HG02763 (cell line): ENCODE data around the gene APBB2.
A peak's percentile ranks its signal among the peaks of the same experiment; 100 is the strongest.

Experiments
- ATAC-seq: cut with Tn5 transposase; IDR thresholded peaks from one replicate; pipeline ENCODE4 v1.9.1; 2021; ENCODE audit warnings: mild to moderate bottlenecking, moderate library complexity; ENCODE audit not compliant: unreplicated experiment

Gene APBB2

DNA sequence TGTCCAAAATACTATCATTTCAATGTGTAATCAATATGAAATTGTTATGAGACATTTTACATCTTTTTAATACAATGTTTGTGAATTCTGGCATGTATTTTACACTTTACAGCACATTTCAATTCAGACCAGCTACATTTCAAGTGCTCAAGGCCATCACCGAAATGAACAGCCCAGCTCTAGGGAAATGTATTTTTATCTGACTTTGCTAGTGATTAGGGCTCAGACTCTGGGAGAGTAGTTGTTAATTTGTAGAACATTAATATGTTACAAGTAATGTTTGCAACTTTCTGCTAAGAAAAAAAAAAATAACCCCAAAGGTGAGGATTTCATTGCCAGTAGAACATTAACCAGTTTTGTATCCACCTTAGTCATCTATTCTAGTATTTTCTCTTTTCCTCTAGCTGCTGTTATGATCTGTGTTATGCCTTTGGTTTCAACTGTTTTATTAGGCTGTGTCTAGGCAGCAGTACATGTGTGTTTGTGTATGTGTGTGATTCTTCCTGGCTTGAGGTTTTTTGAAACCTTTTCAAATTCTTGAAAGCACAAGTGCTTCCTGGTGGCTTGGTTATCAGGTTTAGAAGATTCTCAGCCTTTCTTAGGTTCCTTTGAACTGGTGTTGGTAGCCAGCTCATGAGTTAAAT, 338.7 kb downstream of the APBB2 start:
- ATAC-seq: no peak

DNA sequence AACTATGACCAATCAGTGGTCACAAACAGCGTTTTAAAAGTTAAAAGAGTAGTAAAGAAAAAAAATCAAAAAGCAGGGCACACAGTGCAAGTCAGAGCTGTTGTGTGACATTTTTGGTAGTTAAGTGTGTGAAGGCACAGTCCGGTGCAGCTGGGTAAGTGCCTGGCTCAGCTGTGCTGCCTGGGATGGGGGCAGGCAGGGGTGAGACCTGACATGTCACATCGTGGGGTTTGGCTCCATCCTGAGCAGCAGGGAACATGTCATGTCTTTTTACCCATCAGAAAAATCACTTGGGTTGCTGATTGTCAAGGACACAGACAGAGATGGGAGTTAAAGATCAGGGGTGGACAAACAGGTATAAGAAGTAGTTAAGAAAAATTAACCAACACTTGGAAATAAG, 339.4 kb downstream of the APBB2 start:
- no peak for ATAC-seq

DNA sequence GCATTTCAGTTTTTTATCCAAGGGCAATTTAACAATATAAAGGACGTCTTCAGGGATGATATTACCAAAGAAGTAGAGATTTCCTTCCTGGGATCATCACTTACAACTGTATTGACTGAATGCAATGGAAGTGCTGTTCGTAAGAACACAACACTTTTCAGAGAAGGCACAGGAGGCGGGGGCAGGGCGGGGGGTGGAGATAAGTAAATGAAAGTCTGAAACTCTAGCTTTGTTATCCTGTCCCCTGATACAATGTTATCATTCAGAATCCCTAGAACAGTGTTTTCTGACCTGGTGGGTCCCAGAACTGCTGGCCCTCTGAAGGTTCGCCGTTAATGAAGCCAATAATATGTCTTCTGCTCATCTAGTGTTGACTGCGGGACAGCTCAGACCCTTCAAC, 340.0 kb downstream of the APBB2 start:
- ATAC-seq: no peak

DNA sequence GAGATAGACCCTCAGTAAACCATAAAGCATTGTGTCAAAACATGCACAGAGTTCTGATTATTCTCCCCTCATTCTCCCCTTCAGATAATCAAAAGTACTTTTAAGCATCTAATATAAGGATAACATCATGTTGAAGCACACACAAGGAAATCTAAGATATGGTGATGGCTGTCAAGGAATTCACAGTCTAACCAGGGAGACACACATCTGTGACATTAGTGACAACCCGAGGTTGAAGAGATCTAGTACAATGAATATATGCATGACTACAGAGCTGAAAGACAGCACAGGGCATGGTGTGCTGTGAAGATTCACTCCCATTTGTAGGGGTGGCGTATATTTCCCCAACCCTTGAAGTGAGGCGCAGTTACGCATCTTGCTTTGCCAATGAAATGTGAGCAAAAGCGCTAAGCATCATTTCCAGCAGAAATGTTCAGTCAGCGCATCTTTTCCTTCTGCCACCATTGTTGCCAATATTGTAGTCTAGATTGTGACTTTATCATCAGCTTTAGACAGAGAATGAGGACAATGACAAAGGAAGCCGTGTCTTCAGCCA, 342.6 kb downstream of the APBB2 start:
- ATAC-seq: no peak

DNA sequence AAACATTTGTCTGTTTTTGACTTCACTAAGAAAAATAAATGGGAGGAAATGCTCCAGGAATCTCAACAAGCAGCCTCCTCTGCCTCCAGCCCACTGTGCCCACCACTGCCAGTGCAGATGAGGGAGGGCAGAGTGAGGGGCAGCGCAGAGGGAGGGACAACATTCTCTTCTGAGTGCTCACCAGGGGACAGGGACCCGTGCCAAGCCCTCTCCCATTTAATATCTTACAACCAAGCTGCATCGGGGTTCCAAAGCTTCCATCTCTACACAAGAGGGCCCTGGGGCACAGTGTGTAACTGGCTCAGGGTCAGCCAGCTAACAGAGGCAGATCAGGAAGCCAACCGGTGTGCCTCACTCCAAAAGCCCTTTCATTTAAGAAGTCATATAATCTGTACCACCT, 344.2 kb downstream of the APBB2 start:
- no peak for ATAC-seq

DNA sequence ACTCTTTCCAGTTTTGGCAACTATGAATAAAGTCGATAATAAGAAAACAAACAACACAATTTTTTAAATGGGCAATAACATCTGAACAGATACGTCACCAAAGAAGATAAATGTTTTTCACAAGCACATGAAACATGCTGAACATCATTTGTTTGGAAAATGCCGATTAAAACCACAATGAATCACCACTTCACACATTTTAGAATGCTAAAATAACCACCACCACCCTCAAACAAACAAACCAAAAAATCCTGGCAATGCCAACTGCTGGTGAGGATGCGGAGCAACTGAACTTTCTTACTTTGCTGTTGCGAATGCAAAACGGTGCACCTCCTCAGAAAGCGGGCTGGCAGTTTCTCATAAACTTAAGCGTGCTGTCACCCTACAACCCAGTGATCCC, 348.6 kb downstream of the APBB2 start:
- ATAC-seq: no peak

DNA sequence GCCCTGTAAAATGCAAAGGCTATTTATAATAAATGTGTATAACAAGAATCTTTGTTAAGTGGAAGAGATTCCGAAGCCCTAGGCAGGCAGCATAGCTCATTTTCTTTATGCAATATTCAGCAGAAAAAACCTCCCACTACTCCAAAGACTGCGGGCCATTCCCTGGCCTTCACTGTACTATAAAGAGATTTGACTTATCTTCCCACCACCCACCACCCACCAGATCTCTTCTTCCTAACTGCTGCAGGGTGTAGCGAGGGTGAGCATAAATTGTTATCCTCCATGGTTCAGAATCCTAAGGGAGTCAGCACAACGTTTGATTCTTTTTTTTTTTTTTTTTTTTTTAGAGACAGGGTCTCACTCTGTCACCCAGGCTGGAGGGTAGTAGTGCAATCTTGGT, 349.8 kb downstream of the APBB2 start:
- ATAC-seq: no peak

DNA sequence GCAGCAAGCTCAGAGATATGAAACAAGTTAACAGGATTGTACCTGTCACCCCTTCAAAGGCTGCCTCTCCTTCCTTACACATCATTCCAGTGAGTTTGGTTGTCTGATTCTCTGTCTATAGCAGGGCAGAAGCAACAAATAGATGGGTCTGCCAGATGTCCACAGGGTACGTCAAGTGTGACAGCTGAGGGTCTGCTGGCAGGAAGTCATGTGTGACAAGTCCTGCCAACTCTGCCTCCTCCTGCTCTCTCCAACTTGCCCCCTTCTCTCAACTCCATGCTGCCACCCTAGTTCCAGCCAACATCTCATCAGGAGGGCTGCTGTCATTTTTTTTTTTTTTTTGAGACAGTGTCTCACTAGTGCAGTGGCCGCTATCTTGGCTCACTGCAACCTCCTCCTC, 355.4 kb downstream of the APBB2 start:
- ATAC-seq: no peak

DNA sequence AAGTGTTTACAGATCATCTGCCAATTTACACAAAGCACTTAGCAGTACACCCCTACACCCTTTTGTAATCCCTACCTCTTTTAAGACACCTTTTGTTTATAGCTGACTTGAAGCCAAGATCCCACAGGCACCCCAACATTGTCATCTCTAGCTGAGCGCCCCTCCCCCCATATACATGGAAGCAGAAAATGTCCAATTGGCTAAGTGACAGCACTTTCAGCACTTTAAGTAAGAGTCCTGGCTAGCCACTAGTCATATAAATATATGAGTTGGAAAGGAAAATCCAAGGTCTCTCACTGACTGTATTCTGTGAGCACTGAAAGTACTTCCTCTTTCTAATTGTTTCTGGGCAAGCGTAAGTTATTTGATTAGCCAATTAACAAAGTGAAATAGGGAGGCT, 356.4 kb downstream of the APBB2 start:
- no peak for ATAC-seq

DNA sequence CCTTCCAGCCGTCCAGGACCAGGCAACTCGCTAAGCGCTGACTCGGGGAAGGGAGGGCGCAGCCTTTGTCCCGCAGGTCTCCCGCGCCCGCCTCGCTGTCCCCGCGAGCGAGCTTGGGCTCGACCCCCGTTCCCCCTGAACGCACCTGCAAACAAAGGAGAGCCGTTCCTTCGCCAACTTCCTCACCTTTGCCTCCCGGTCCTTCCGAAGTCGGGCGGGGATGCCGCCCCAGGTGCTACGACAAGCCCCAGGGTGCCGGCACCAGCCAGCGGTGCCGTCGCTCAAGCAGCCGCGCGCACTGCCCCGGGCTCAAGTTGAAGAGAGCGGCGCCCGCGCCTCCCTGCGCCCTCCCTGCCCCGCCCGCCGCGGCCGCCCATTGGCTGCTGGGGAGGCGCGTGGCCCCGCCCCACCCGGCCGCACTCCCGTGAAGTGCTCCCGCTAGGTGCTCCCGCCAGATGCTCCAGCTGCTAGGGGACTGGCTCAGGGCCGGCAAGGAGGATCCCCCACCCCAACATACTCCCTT, 357.4 kb downstream of the APBB2 start:
- peak; percentile 86 for ATAC-seq

DNA sequence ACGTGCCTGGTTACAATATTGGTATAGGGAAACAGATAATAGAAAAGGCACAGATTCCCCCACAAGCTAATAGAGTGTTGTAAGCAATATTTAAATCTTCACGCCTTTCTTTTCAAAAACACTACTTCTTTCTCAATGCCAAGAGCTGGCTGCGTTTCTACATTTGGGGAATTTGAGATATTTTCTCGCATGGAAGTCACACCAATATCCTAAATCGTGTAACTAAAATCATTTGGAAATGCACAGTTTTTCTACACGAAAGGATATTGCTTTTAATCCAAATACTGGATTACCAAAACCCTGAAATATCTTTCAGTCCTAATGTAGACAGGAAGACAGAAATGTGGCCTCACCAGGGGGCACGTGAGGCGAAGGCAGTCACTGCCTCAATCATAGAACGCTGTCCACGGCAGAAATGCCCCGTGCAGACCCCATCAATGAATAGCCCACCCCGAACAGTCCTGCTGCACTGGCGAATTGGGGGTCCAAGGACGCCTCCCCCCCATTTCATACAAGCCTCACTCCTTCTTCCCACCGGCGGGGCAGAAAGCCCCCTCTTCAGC, 358.0 kb downstream of the APBB2 start:
- ATAC-seq: no peak

DNA sequence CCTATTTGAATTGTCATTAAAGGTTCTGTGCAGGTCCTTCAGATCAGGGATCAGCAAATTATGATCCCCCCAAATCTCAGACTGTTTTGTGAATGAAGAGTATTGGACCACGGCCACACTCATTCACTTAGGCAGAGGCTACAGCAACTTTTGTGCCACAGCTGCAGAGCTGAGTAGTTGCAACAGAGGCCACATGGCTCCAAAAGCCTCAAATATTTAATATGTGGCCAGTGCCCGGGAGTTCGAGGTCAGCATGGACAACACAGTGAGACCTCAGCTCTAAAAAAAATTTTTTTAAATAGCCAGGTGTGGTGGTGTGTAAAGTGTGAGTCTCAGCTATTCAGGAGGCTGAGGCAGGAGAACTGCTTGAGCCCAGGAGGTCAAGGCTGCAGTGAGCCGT, 363.8 kb downstream of the APBB2 start:
- no peak for ATAC-seq

DNA sequence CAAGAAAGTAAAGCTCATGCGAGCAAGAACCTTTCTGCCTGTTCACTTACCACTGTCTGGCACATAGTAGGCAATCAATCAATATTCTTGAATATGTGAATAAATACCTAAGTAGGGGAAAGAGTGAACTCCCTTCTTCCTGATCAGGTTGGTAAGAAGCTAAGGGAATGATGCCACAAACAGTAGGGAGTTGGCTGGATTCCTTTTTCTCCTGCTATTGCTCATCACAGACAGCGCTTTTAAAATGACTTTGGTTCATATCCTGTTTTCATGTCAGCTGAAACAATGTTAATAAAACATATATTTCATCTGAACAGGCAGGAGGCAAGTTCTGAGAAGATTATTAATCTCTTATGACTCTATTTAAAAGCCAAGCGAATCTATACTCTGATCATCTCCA, 365.4 kb downstream of the APBB2 start:
- ATAC-seq: no peak

DNA sequence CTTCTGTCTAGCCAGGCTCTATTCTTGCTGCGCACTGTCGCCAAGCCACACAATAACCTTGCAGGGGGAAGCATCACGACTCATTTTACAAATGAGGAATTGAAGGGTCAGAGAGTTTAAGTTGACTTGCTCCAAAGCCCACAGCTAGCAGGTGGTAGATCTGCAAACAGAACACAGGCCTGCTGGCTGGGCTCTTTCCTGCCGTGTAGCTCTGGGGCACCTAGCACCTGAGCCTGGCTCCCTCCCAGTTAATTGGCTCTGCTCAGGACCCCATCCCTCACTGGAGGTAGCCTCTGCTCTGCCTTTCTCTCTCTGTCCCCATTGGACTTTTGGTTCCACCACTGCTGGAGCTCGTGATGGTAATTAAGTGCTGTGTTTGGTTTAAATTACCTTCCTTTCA, 366.1 kb downstream of the APBB2 start:
- ATAC-seq: no peak

DNA sequence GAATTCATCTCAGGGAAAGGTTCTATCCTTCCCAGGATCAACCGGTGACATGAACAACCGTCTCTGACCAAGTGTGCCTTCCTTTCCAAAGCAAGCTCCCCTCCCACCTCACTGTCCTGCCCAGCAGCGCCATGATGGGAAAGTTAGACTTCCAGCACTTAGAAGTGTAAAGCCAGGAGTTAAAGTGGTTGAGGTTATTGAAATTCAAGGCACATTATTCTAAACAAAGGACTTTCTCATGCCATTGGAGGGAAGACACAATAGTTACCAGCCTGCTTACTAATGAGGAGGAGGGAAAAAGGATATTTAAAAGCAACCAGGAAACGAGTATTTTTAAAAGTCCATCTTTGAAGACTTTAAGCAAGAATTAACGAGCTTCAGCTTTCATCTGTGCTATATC, 367.8 kb downstream of the APBB2 start:
- no peak for ATAC-seq

DNA sequence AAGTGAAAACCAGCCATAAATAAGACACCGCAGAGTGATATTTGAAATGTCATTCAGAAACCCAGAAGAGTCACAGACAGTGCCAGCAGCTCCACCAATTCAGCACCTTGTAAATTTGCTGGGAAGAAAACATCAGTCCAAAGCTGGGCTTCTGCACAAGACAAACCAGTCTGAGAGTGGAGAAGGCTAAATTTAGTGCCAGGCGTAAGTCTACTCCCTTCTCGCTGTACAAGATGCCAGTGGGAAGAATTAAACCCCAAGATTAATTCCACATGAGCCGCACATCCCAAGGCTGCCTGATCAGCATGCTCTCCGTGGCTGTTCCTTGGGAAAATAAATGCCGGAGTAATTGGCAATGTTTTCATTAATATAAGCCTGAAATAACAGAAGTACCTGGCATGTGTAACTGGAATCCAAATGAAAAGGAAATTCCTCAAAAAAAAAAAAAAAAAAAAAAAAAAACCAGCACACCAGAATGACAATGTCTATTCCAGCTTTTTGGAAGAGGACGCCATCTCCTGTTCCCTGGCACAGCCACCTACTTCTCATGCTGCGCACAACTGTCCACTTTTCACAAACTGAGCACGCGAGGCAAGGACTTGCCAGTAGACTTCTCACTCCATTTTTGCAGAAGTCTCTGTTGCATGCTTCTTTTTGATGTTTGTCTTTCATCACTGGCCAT, 369.0 kb downstream of the APBB2 start:
- no peak for ATAC-seq

DNA sequence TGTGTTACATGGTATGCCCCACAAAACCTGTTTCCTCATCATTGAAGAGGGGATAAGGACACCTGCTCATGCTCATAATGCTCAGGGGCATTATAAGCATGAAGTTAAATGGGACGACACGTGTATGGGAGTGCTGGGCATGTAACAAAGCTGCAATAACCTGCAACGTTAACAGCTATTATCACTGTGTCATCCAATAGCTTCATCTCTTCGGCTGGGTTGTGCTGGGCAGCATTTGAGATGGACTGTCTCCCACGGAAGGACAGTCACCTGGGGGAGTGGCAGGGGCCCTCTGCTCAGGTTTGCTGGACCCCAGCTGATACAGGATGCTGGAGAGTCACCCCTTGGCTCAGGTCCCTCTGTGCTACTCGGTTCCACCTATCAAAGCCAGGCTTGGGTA, 370.1 kb downstream of the APBB2 start:
- no peak for ATAC-seq

DNA sequence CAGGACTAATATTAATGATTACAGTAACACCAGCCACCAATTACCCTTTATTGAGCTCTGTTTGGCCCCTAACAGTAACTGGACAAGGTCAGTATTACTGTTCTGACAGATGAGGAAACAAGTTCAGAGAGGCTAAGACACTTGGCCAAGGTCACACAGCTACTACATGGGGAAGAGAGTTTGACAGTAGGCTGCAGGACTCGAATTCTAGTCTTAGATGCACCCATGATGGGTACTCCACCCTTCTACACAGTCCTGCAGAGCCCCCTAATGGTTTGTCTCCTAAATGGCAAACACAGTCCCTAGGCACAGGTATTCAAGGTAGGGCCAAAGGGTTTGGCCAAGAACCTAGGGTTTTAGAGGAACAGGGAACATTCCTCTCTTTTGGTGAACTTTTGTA, 370.6 kb downstream of the APBB2 start:
- no peak for ATAC-seq

DNA sequence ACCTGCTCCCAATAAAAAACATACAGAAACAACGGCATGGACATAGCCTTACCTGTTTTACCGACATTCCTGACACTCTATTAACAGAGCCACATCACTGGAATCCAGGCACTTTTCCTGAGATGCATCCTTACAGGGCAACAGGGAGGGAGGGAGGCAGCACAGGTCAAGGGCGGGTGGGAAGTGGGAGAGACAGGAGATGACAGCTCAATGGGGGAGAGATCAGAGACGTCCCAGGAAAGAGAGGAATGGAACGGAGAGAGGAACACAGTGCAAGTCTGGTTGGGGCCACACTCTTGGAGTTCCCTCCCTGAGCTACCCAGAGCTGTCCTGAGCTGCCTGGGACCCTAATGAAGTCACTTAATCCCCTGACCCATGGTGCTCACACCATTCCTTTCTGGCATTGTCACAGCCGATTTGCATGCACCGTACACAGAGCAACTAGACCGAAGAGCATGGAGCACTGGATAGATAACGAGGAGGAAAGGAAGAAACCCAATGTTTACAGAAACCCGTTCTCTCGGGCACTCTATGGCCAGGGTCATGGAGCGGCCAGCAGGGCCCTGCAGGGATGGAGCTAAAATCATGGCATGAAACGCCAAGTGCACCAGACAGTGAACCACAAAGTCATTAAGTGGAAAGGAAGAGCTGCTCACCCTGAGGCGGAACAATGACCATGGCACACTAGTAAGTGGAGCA, 371.5 kb downstream of the APBB2 start:
- ATAC-seq: no peak

DNA sequence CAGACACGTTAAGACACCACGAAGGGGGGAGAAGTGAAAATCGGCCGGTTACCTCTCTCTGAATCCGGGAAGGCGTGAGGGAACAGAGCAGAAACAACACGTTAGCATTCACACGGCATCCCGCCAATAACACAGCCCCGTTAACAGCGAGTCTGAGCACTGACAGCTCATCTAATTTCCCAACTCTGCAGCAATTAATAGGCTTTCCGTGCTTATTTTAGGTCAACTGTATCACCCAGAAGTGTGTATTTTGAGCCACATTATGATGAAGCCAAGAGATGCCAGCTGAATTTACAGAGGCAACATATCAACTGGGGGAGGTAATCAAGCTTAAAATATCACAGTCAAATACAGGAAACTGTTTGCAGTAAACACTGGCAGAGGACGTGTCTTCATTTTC, 372.0 kb downstream of the APBB2 start:
- no peak for ATAC-seq

DNA sequence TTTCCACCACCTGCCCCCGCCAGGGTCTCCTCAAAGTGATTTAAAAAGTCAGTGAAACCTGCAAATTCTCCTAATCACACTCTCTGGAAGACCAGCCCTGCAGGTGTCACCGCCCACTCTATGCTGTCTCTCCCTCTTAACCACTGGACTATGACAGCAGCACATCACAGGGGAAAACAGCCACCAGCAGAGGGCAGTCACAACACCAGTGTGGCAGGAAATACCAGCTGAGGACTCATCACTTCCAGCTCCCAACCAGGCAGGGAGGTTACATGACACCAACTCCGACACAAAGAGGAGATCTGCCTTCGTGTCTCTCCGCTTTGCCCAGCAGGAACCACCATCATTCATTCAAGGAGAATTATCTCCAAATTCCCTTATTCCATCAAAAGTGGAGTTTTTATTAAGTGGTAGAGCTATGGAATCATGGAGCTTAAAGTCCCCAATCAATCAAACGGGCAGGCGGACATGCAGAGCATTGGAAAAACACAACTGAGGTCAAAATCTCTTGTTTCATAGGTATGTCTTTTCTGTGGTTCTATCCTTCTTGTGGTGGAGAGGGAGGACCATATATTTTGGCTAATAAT, 373.3 kb downstream of the APBB2 start:
- no peak for ATAC-seq
